HG03342 (cell line): Measurements from ENCODE around the gene VPS54.
A peak's percentile ranks its signal among the peaks of the same experiment; 100 is the strongest.
"Not testable (repeated sequence)": the region's sequence is repeated elsewhere in the genome, so short reads cannot be mapped to it uniquely, and the experiment has no call there.

Source experiments
- ATAC-seq: cut with Tn5 transposase; IDR thresholded peaks from one replicate; pipeline ENCODE4 v1.9.1; 2021; ENCODE audit warnings: mild to moderate bottlenecking, moderate library complexity; ENCODE audit not compliant: unreplicated experiment

VPS54 gene

GRCh38 chr2:63932104-63932503 lies 87.1 kb downstream of the VPS54 start:
- ATAC-seq = not testable (repeated sequence)

- ATAC-seq = no peak
Measured at GRCh38 chr2:63926815-63927214, 92.4 kb downstream of the VPS54 start.

GRCh38 chr2:63914311-63914710 lies 104.9 kb downstream of the VPS54 start:
- no peak for ATAC-seq

- peak; percentile 75 for ATAC-seq
Measured at GRCh38 chr2:63903003-63903402, 116.2 kb downstream of the VPS54 start.

GRCh38 chr2:63902149-63902548 lies 117.1 kb downstream of the VPS54 start:
- no peak for ATAC-seq

GRCh38 chr2:63899639-63900038 lies 119.6 kb downstream of the VPS54 start:
- ATAC-seq = no peak

- ATAC-seq = no peak
Measured at GRCh38 chr2:63898839-63899238, 120.4 kb downstream of the VPS54 start.

GRCh38 chr2:63894167-63894566 lies 125.1 kb downstream of the VPS54 start:
- no peak for ATAC-seq

- no peak for ATAC-seq
Measured at GRCh38 chr2:63893163-63893562, 126.1 kb downstream of the VPS54 start.

- ATAC-seq = no peak
Measured at GRCh38 chr2:63891488-63892030, 127.7 kb downstream of the VPS54 start.

- ATAC-seq = no peak
Measured at GRCh38 chr2:63890678-63891077, 128.6 kb downstream of the VPS54 start.

- ATAC-seq = peak; percentile 82
Measured at GRCh38 chr2:63888490-63889402, 130.5 kb downstream of the VPS54 start.

GRCh38 chr2:63888053-63888452 lies 131.2 kb downstream of the VPS54 start:
- no peak for ATAC-seq

- ATAC-seq = no peak
Measured at GRCh38 chr2:63886445-63886844, 132.8 kb downstream of the VPS54 start.

- ATAC-seq = no peak
Measured at GRCh38 chr2:63882395-63883105, 136.7 kb downstream of the VPS54 start.

- no peak for ATAC-seq
Measured at GRCh38 chr2:63881205-63881604, 138.0 kb downstream of the VPS54 start.

GRCh38 chr2:63880625-63881024 lies 138.6 kb downstream of the VPS54 start:
- no peak for ATAC-seq

- ATAC-seq = no peak
Measured at GRCh38 chr2:63879876-63880433, 139.3 kb downstream of the VPS54 start.

- ATAC-seq = no peak
Measured at GRCh38 chr2:63878486-63878885, 140.7 kb downstream of the VPS54 start.

- no peak for ATAC-seq
Measured at GRCh38 chr2:63876311-63876710, 142.9 kb downstream of the VPS54 start.

- no peak for ATAC-seq
Measured at GRCh38 chr2:63875559-63876245, 143.5 kb downstream of the VPS54 start.
